ENCODE results near the gene NXPH3.
"Not testable (repeated sequence)": the region's sequence is repeated elsewhere in the genome, so short reads cannot be mapped to it uniquely, and the experiment has no call there.

NXPH3 gene

DNA sequence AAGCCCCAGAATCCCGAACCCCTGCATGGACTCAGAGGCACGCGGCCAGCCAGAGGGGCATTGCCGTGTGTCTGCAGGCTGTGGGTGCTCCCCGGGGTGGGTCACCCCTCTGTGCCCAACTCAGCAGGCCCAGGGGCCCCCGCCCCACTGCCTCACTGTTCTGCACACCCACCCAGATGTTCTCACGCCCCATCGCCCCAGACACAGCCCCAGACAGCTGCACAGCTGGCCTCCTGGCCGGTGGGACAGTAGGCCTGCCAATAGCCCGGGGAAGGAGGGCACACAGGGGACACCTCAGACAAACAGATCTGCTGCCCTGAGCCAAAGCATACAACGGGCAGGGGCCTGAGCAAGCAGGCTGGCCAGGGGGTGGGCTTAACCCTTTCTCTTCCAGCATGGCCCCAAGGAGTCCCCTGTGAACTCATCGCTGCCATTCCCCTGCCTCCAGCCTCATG is 27.6 kb upstream of the NXPH3 start:
- Histone ChIP-seq H3K36me3 (ENCODE audit: control insufficient read depth in 5 of 5, insufficient read depth in 5 of 5, low read length in 5 of 5) (no peaks in the 10 kb centered on the region), H3K4me3 (ENCODE audit: low read depth in 1 of 5, low read length in 5 of 5) (no peak overlapping the region), H3K9me3 (ENCODE audit: control insufficient read depth in 5 of 5, low read length in 5 of 5) (no peaks in the 10 kb centered on the region), H3K4me1 (ENCODE audit: control insufficient read depth in 5 of 5, insufficient read depth in 5 of 5, low read length in 5 of 5) (peaks cover 0 to 9% (median 5%) of the 10 kb centered on the region in 5 donors), H3K27ac (ENCODE audit: low read depth, low read length) (no peak overlapping the region), H3K27me3 (ENCODE audit: control insufficient read depth in 5 of 5, insufficient read depth in 4 of 5, low read length in 5 of 5) (peaks cover 5 to 15% (median 12%) of the 10 kb centered on the region in 5 donors), H3K9ac (ENCODE audit: low read length in 5 of 5) (no peak overlapping the region)

- Histone ChIP-seq H3K4me3 (ENCODE audit: low read depth in 1 of 5, low read length in 5 of 5) (no peak overlapping the region), H3K4me1 (ENCODE audit: control insufficient read depth in 5 of 5, insufficient read depth in 5 of 5, low read length in 5 of 5) (peaks cover 0 to 9% (median 5%) of the 10 kb centered on the region in 5 donors), H3K9me3 (ENCODE audit: control insufficient read depth in 5 of 5, low read length in 5 of 5) (no peaks in the 10 kb centered on the region), H3K36me3 (ENCODE audit: control insufficient read depth in 5 of 5, insufficient read depth in 5 of 5, low read length in 5 of 5) (no peaks in the 10 kb centered on the region), H3K27me3 (ENCODE audit: control insufficient read depth in 5 of 5, insufficient read depth in 4 of 5, low read length in 5 of 5) (peaks cover 0 to 16% (median 12%) of the 10 kb centered on the region in 5 donors), H3K27ac (ENCODE audit: low read depth, low read length) (no peak overlapping the region), H3K9ac (ENCODE audit: low read length in 5 of 5) (no peak overlapping the region)
These were observed 27.0 kb upstream of the NXPH3 start for GRCh38 chr17:49548506-49549310.

- no peak overlapping the region for H3K27ac ChIP-seq (ENCODE audit: low read depth, low read length)
- H3K4me3 ChIP-seq (ENCODE audit: low read depth in 1 of 5, low read length in 5 of 5) = no peak overlapping the region
- H3K9me3 ChIP-seq (ENCODE audit: control insufficient read depth in 5 of 5, low read length in 5 of 5) = no peaks in the 10 kb centered on the region
- H3K4me1 ChIP-seq (ENCODE audit: control insufficient read depth in 5 of 5, insufficient read depth in 5 of 5, low read length in 5 of 5) = peaks cover 0 to 9% (median 5%) of the 10 kb centered on the region in 5 donors
- H3K36me3 ChIP-seq (ENCODE audit: control insufficient read depth in 5 of 5, insufficient read depth in 5 of 5, low read length in 5 of 5) = no peaks in the 10 kb centered on the region
- peaks cover 0 to 17% (median 12%) of the 10 kb centered on the region in 5 donors for H3K27me3 ChIP-seq (ENCODE audit: control insufficient read depth in 5 of 5, insufficient read depth in 4 of 5, low read length in 5 of 5)
- no peak overlapping the region for H3K9ac ChIP-seq (ENCODE audit: low read length in 5 of 5)
These were observed 26.4 kb upstream of the NXPH3 start for GRCh38 chr17:49549311-49549605.

DNA sequence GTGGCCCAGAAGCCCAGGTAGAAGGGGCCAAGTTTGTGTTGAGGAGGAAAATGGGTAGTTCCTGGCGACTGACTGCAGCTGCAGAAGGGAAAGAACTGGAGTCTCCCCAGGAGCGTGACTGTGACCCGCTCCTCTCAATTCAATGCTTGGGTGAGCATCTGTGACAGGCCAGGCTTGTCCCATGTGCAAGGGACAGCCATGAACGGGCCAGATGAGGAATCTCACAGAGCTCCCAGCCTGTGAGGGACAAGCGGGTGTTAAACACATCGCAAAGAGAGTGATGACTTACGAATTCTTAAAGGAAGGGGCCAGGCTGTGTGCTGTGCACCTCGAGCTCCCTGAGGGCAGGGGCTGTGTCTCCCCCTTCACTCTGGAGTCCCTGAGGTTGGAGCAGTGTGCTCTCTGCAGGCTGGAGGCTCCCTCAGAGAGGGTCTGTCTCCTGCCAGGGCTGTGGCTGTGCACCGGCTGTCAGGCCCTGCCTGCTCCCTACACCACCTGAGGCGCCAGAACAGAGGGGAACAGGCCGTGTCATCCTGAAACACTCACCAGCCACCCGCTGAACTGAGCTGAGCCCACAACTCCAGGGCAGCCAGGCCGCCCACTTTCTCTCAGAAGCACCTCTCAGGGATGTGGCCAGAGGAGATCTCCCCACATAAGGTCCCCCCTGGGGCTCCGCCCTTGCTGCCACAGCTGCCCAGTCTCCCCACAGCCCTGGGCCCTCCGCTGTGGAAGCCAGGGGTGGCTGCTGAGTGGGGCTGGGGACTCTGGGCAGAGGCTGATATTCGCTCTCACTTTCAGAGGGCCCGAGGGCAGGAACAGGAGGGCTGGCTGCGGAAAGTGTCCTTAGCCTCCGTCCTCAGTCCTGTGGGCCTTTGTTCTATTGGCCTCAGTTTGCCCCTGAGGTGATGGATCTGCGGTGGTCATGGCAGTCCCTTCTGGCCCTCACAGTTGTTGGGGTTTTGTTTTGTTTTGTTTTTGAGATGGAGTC is 25.7 kb upstream of the NXPH3 start:
- H3K27ac ChIP-seq (ENCODE audit: low read depth, low read length) = no peak overlapping the region
- H3K9ac ChIP-seq (ENCODE audit: low read length in 5 of 5) = no peak overlapping the region
- H3K4me3 ChIP-seq (ENCODE audit: low read depth in 1 of 5, low read length in 5 of 5) = no peak overlapping the region
- H3K36me3 ChIP-seq (ENCODE audit: control insufficient read depth in 5 of 5, insufficient read depth in 5 of 5, low read length in 5 of 5) = no peaks in the 10 kb centered on the region
- H3K4me1 ChIP-seq (ENCODE audit: control insufficient read depth in 5 of 5, insufficient read depth in 5 of 5, low read length in 5 of 5) = peaks cover 0 to 9% (median 5%) of the 10 kb centered on the region in 5 donors
- H3K27me3 ChIP-seq (ENCODE audit: control insufficient read depth in 5 of 5, insufficient read depth in 4 of 5, low read length in 5 of 5) = peaks cover 0 to 17% (median 12%) of the 10 kb centered on the region in 5 donors
- no peaks in the 10 kb centered on the region for H3K9me3 ChIP-seq (ENCODE audit: control insufficient read depth in 5 of 5, low read length in 5 of 5)

DNA sequence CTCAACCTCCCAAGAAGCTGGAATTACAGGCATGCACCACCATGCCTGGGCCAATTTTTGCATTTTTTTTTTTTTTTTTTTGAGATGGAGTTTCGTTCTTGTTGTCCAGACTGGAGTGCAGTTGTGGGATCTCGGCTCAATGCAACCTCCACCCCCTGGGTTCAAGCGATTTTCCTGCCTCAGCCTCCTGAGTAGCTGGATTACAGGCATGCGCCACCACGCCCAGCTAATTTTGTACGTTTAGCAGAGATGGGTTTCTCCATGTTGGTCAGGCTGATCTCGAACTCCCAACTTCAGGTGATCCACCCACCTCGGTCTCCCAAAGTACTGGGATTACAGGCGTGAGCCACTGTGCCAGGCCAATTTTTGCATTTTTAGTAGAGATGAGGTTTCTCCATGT is 24.9 kb upstream of the NXPH3 start:
- H3K9ac ChIP-seq (ENCODE audit: low read length in 5 of 5); H3K4me1 ChIP-seq (ENCODE audit: control insufficient read depth in 5 of 5, insufficient read depth in 5 of 5, low read length in 5 of 5); H3K9me3 ChIP-seq (ENCODE audit: control insufficient read depth in 5 of 5, low read length in 5 of 5); H3K27ac ChIP-seq (ENCODE audit: low read depth, low read length); H3K4me3 ChIP-seq (ENCODE audit: low read depth in 1 of 5, low read length in 5 of 5); H3K36me3 ChIP-seq (ENCODE audit: control insufficient read depth in 5 of 5, insufficient read depth in 5 of 5, low read length in 5 of 5): not testable (repeated sequence)
- H3K27me3 ChIP-seq (ENCODE audit: control insufficient read depth in 5 of 5, insufficient read depth in 4 of 5, low read length in 5 of 5) = peaks cover 0 to 17% (median 12%) of the 10 kb centered on the region in 5 donors

DNA sequence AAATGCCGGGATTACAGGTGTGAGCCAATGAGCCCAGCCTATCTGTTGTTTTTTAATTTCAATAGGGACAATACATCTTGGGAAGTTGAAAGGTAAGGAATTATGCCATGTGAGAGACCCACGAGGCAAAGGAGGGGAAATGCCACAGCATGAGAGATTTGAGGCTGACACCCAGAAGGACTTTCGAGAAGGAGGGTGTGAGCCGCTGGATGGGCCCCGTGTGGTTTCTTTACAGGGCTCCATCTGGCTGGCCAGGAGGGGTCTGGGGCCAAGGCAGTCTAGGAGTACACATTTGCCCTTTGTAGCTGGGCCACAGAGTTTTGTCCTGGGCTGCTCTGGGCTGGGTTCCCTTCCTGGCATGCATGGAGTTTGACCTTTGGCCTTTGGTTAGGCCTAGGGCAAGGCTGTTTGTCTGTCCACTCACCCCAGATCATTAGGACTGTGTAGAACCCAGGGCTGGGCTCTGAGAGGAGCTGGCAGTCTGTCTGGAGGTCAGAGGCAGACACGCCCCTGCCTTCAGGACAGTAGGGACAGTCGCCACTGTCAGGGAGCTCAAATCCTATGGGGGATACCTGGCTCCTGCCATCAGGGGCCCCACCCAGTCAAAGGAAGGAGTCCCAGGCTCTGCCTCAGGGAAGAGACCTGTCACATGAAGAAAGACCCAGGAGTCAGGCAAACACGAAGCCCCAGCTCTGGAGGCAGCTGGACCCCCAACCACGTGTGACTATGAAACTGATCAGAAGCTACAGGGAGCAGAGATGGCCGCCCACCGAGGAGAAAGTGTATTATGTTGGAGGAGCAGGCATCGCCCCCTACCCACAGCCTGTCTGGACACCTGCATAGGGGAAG is 24.2 kb upstream of the NXPH3 start:
- peaks cover 0 to 15% (median 10%) of the 10 kb centered on the region in 5 donors for H3K27me3 ChIP-seq (ENCODE audit: control insufficient read depth in 5 of 5, insufficient read depth in 4 of 5, low read length in 5 of 5)
- no peak overlapping the region for H3K27ac ChIP-seq (ENCODE audit: low read depth, low read length)
- H3K4me1 ChIP-seq (ENCODE audit: control insufficient read depth in 5 of 5, insufficient read depth in 5 of 5, low read length in 5 of 5) = peaks cover 0 to 14% (median 10%) of the 10 kb centered on the region in 5 donors
- H3K9ac ChIP-seq (ENCODE audit: low read length in 5 of 5) = no peak overlapping the region
- no peaks in the 10 kb centered on the region for H3K36me3 ChIP-seq (ENCODE audit: control insufficient read depth in 5 of 5, insufficient read depth in 5 of 5, low read length in 5 of 5)
- no peak overlapping the region for H3K4me3 ChIP-seq (ENCODE audit: low read depth in 1 of 5, low read length in 5 of 5)
- H3K9me3 ChIP-seq (ENCODE audit: control insufficient read depth in 5 of 5, low read length in 5 of 5) = no peaks in the 10 kb centered on the region

GRCh38 chr17:49552070-49552751 is 23.5 kb upstream of the NXPH3 start:
- H3K4me3 ChIP-seq (ENCODE audit: low read depth in 1 of 5, low read length in 5 of 5) = no peak overlapping the region
- peaks cover 0 to 15% (median 11%) of the 10 kb centered on the region in 5 donors for H3K4me1 ChIP-seq (ENCODE audit: control insufficient read depth in 5 of 5, insufficient read depth in 5 of 5, low read length in 5 of 5)
- H3K27me3 ChIP-seq (ENCODE audit: control insufficient read depth in 5 of 5, insufficient read depth in 4 of 5, low read length in 5 of 5) = peaks cover 0 to 13% (median 10%) of the 10 kb centered on the region in 5 donors
- no peak overlapping the region for H3K9ac ChIP-seq (ENCODE audit: low read length in 5 of 5)
- H3K9me3 ChIP-seq (ENCODE audit: control insufficient read depth in 5 of 5, low read length in 5 of 5) = no peaks in the 10 kb centered on the region
- no peaks in the 10 kb centered on the region for H3K36me3 ChIP-seq (ENCODE audit: control insufficient read depth in 5 of 5, insufficient read depth in 5 of 5, low read length in 5 of 5)
- no peak overlapping the region for H3K27ac ChIP-seq (ENCODE audit: low read depth, low read length)

DNA sequence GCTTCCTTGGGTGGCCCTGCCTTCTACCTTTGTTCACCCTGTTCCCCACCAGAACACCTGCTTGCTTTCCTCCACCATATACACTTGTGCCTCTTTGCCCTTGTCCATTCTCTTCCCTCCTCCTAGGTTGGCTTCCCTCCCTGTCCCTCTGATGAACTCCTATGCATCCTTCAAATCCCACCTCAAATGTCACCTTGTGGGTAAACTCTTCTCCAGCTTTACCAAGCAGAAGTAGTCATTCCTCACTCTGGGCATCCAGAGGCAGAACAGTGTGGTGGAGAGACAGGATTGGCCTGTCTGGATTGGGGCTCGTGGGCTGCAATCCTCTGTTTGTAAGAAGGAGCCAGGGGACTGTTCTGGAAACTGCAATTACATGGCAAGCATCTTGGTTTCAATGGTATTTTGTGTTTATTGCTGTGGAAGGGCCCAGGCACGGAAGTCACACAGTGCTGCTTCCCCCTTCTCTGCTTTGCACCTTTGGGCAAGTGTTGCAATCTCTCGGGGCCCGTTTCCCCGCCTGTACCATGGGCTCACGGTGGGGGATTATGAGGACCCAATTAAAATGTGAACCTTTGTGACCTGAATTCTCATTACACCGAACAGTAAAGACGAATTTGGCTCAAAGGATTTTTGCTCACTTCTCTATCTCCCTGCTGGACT is 21.9 kb upstream of the NXPH3 start:
- Histone ChIP-seq H3K27me3 (ENCODE audit: control insufficient read depth in 5 of 5, insufficient read depth in 4 of 5, low read length in 5 of 5) (peaks cover 0 to 14% (median 8%) of the 10 kb centered on the region in 5 donors), H3K9ac (ENCODE audit: low read length in 5 of 5) (no peak overlapping the region)

More for the DNA sequence above, 21.9 kb upstream of the NXPH3 start:
- peaks cover 0 to 6% (median 5%) of the 10 kb centered on the region in 5 donors for H3K4me1 ChIP-seq (ENCODE audit: control insufficient read depth in 5 of 5, insufficient read depth in 5 of 5, low read length in 5 of 5)
- H3K4me3 ChIP-seq (ENCODE audit: low read depth in 1 of 5, low read length in 5 of 5) = no peak overlapping the region
- H3K27ac ChIP-seq (ENCODE audit: low read depth, low read length) = no peak overlapping the region
- H3K9me3 ChIP-seq (ENCODE audit: control insufficient read depth in 5 of 5, low read length in 5 of 5) = no peaks in the 10 kb centered on the region
- H3K36me3 ChIP-seq (ENCODE audit: control insufficient read depth in 5 of 5, insufficient read depth in 5 of 5, low read length in 5 of 5) = no peaks in the 10 kb centered on the region

Data from subcutaneous abdominal adipose tissue (tissue), 5 donors.